Measurements from ENCODE around the gene EIF3J.

Gene EIF3J

DNA sequence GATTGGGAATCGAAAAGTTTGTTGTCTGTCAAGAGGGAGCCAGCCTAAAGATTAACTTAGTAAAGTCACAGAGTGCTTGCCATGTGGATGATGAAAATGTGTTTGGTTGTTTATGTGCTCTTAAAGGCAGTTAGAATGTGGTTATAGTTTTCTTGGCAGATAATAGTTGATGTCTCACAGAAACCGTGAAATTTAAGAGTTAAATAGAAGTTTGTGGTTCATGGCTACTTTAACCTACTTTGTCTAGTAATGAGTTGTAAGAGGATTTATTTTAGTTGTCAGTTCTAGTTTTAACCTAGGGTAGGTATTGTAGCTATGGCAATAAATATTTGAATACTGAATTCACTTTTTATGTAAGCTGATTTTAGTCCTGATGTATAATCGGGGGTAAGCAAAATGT is 36.4 kb upstream of the EIF3J start:
- no peak for DNase-seq (ENCODE audit: extremely low spot score)
- ChIA-PET POLR2A (no interaction called here), CTCF (interaction anchor here (0.8 to 1.8 kb wide), 11 partner anchors 8 to 596 kb away, joined by 3 to 13 read pairs (median 5); partner anchors contain the start of gene EIF3J)

GRCh38 chr15:44501768-44502366 is 35.1 kb upstream of the EIF3J start:
- ChIA-PET CTCF (interaction anchor here (0.7 to 1.8 kb wide), 19 partner anchors 9 to 598 kb away, joined by 3 to 13 read pairs (median 3); partner anchors contain the start of gene EIF3J), POLR2A (no interaction called here)
- DNase-seq (ENCODE audit: extremely low spot score), result peak; percentile 45
- TF ChIP-seq, protein P1, sequence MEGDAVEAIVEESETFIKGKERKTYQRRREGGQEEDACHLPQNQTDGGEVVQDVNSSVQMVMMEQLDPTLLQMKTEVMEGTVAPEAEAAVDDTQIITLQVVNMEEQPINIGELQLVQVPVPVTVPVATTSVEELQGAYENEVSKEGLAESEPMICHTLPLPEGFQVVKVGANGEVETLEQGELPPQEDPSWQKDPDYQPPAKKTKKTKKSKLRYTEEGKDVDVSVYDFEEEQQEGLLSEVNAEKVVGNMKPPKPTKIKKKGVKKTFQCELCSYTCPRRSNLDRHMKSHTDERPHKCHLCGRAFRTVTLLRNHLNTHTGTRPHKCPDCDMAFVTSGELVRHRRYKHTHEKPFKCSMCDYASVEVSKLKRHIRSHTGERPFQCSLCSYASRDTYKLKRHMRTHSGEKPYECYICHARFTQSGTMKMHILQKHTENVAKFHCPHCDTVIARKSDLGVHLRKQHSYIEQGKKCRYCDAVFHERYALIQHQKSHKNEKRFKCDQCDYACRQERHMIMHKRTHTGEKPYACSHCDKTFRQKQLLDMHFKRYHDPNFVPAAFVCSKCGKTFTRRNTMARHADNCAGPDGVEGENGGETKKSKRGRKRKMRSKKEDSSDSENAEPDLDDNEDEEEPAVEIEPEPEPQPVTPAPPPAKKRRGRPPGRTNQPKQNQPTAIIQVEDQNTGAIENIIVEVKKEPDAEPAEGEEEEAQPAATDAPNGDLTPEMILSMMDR (IDR thresholded peaks at IDR 0.05; ENCODE audit: control extremely low read depth, extremely low read depth, low read depth, missing control alignments), result peak; percentile 49

More for the DNA sequence above, 36.4 kb upstream of the EIF3J start:
- TF ChIP-seq, protein P1 (IDR thresholded peaks at IDR 0.05; ENCODE audit: control extremely low read depth, extremely low read depth, low read depth, missing control alignments), result no peak

DNA sequence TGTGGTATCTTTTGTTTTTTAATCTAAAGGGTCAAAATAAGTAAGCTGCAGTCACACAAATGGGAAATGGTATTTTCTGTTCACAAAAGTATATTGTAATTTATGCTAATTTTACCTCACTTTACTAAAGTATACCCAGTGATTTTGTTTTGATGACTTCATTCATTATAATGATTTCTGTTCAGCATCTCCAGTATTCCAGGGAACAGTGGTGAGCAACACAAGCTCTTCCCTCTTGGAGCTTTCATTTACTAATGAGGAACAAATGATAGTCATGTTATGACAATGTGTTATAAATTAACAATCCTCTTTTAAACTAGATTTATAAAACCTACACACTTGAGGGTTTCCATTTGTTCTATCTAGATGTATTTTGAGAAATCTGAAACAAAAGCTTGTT is 20.5 kb upstream of the EIF3J start:
- DNase-seq (ENCODE audit: extremely low spot score), result no peak
- TF ChIP-seq, protein P1 (IDR thresholded peaks at IDR 0.05; ENCODE audit: control extremely low read depth, extremely low read depth, low read depth, missing control alignments), result no peak
- CTCF ChIA-PET, result interaction anchor here (1.1 to 2.4 kb wide), 5 partner anchors 12 to 62 kb away, joined by 3 to 7 read pairs (median 6); no protein-coding TSS in a partner anchor
- POLR2A ChIA-PET, result interaction anchor here (1.5 kb wide), 1 partner anchor 15 kb away, joined by 3 read pairs; no protein-coding TSS in a partner anchor

- TF ChIP-seq, protein P1 (IDR thresholded peaks at IDR 0.05; ENCODE audit: control extremely low read depth, extremely low read depth, low read depth, missing control alignments), result no peak
- no peak for DNase-seq (ENCODE audit: extremely low spot score)
- POLR2A ChIA-PET, result no interaction called here
- CTCF ChIA-PET, result no interaction called here
These were observed 17.4 kb upstream of the EIF3J start for GRCh38 chr15:44519537-44519936.

DNA sequence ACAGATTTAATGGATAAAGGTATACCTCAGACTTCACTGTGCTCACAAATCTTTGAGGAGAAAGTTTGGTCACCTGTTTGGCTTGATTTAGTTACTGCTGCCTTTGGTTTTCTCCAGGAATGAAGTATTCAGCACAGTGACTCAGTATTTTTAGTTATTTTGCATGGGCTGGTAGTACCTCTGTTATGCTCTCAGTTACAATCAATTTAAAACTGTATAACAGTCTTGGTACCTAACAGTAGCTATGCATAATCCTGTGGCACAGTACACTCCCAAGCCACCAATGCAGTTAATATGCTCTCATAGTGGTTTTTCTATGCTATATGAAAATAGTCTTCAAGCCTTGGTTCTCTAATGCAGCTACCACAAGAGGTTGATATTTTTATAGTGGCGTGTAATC is 11.9 kb upstream of the EIF3J start:
- POLR2A ChIA-PET, result no interaction called here
- TF ChIP-seq, protein P1 (IDR thresholded peaks at IDR 0.05; ENCODE audit: control extremely low read depth, extremely low read depth, low read depth, missing control alignments), result no peak
- no peak for DNase-seq (ENCODE audit: extremely low spot score)
- CTCF ChIA-PET, result interaction anchor here (0.9 kb wide), 1 partner anchor 69 kb away, joined by 3 read pairs; no protein-coding TSS in a partner anchor

GRCh38 chr15:44527241-44527640 is 9.7 kb upstream of the EIF3J start:
- no peak for DNase-seq (ENCODE audit: extremely low spot score)
- ChIA-PET CTCF (interaction anchor here (2.2 kb wide), 1 partner anchor 10 kb away, joined by 7 read pairs; the partner anchor contains the start of gene EIF3J), POLR2A (no interaction called here)
- TF ChIP-seq, protein P1 (IDR thresholded peaks at IDR 0.05; ENCODE audit: control extremely low read depth, extremely low read depth, low read depth, missing control alignments), result no peak
